Measurements from ENCODE around the gene EPB42.
A peak's percentile ranks its signal among the peaks of the same experiment; 100 is the strongest.

Gene EPB42

DNA sequence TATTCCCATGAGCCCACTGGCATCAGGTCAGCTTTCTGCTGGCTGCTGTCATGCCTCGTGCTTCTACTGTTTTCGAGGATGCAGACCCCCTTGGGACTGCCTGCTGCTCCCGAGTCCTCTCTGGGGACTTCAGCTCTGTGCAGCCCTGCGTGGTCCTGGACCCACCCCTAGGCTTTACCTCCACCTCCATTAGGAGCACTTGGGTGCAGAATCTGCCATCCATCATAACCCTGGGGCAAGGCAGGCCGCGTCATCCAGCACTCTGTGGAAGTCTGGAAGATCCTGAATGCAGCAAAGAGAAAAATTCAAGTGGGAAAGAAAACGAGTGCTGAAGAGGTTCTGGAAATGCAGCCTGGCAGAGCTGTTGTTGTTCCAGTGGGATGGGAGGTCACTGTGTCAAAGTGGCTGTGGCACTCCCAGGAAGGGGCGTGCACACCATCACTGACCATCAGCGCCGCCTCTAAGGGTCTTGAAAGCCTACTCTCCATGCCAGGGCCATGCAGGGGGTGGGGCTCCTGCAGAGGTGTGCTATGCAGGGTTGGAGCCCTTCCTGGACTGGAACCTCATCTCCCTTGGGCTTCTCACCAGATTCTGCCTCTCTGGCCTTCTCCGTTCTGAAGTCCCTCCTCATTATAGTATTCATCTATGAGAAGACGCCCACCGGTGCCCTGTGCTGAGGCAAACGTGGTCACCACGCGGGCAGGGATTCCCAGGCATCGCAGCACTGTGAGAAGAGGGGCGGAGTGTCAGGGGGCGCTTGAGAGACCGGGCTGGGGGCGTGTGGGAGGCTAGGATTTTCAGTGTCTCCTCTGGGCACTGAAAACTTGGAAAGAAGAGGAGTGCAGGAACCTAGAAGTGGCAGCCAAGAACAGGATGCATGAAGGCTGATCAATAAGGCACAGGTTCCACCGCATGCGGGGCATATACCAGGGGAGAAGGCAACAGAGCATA lies 12.5 kb downstream of the EPB42 start:
- TF ChIP-seq CTCF (IDR thresholded peaks at IDR 0.05; ENCODE audit: insufficient read depth, low read length, missing control alignments), result no peak
- ChIA-PET CTCF (interaction anchor here (1.2 to 10.4 kb wide), 8 partner anchors 7 to 504 kb away, joined by 3 to 84 read pairs (median 10); partner anchors contain the start of gene CCNDBP1), POLR2A (no interaction called here)
- no peak for DNase-seq (ENCODE audit: low read depth, low spot score)
- H3K4me3 ChIP-seq (ENCODE audit: low read depth, low read length), result no peak overlapping the region

DNA sequence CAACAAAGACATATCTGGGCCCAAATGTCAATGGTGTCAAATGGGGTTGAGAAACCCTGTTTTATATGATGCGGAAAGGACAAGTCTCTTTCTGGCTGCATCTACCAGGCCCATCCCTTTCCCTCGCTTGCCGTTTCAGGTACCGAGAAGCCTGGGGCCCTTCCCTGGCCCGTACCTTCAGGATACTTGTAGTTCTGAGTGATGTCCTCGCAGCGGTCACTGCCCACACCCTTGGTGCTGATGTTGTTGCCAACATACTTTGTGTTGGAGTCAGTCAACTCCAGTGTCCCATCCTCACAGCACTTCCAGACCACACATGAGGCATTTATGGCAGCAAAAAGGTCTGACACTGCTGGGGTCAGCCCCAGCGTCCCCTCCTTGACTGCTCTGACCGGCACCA lies 13.8 kb downstream of the EPB42 start:
- no peak for DNase-seq (ENCODE audit: low read depth, low spot score)
- no peak overlapping the region for H3K4me3 ChIP-seq (ENCODE audit: low read depth, low read length)
- ChIA-PET POLR2A (no interaction called here), CTCF (interaction anchor here (1.0 to 5.7 kb wide), 6 partner anchors 8 to 503 kb away, joined by 4 to 75 read pairs (median 8); no protein-coding TSS in a partner anchor)
- TF ChIP-seq CTCF (IDR thresholded peaks at IDR 0.05; ENCODE audit: insufficient read depth, low read length, missing control alignments), result no peak

DNA sequence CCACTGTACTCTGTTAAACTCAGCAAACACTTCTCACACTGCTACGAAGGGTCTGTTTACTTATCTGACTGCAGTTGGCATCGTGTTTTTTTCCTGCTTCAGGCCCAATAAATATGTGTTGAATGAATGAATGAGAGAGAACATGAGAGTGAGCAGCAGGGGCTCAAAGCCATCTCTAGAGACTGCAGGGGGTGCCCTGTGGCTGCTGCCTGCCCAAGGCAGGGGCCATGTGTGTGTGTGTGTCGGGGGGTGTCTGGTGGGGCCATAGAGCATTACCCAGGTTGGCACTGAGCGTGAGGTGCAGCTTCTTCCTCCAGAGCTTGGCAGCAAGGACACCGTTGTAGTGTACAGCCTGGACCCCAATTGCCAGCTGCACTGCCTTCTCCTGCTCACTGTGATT lies 14.8 kb downstream of the EPB42 start:
- DNase-seq (ENCODE audit: low read depth, low spot score), result no peak
- POLR2A ChIA-PET, result no interaction called here
- H3K4me3 ChIP-seq (ENCODE audit: low read depth, low read length), result no peak overlapping the region
- no peak for TF ChIP-seq CTCF (IDR thresholded peaks at IDR 0.05; ENCODE audit: insufficient read depth, low read length, missing control alignments)
- CTCF ChIA-PET, result interaction anchor here (1.0 to 5.7 kb wide), 9 partner anchors 9 to 502 kb away, joined by 4 to 75 read pairs (median 13); no protein-coding TSS in a partner anchor

GRCh38 chr15:43204016-43204901 lies 16.6 kb downstream of the EPB42 start:
- ChIA-PET CTCF (interaction anchor here (0.6 to 5.7 kb wide), 32 partner anchors 11 to 525 kb away, joined by 3 to 114 read pairs (median 4); partner anchors contain the start of genes TUBGCP4 and ZSCAN29), POLR2A (no interaction called here)
- peak; percentile 79 for TF ChIP-seq CTCF (IDR thresholded peaks at IDR 0.05; ENCODE audit: insufficient read depth, low read length, missing control alignments)
- no peak for DNase-seq (ENCODE audit: low read depth, low spot score)
- H3K4me3 ChIP-seq (ENCODE audit: low read depth, low read length), result no peak overlapping the region

DNA sequence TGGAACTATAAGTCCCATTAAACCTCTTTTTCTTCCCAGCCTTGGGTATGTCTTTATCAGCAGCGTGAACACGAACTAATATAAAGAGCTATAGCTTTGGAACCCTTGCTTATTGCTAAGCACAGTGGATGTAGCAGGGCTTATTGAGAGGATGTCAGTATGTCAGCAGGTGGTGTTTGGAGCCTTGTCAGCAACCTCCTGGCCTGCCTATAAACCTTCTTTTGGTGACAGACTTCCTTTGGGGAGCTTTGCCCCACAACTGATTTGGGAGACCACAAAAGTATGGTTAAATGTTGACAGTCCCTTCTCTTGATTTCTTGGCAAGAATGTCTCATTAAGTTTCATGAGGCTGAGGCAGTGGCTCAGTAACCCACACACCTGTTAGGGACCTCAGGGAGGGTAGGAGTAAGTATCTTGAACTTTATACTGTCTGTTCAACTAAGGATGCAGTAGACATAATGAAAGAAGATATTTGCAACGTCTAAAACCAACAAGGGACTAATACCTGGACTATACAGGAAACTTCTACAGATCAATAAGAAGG lies 20.8 kb downstream of the EPB42 start:
- no peak for TF ChIP-seq CTCF (IDR thresholded peaks at IDR 0.05; ENCODE audit: insufficient read depth, low read length, missing control alignments)
- no peak overlapping the region for H3K4me3 ChIP-seq (ENCODE audit: low read depth, low read length)
- no peak for DNase-seq (ENCODE audit: low read depth, low spot score)
- ChIA-PET POLR2A (no interaction called here), CTCF (interaction anchor here (1.5 to 1.8 kb wide), 3 partner anchors 10 to 86 kb away, joined by 3 to 5 read pairs (median 5); no protein-coding TSS in a partner anchor)

All from AG04449 (cell line).